Right lobe of liver (tissue), 4 donors: ENCODE results near the gene C11orf52.

Experiments
- CTCF ChIP-seq, 4 donors: fragments of 200-600 bp in 3 of 4; fragments of 450-650 bp in 1 of 4; IDR thresholded peaks; one replicate each; pipeline versions ENCODE4 v1.5.1 to v1.8.0; 2016 to 2022; ENCODE audit warnings: antibody characterized with exemption in 4 of 4, mild to moderate bottlenecking in 2 of 4
- POLR2A ChIP-seq: fragments of 450-650 bp; IDR thresholded peaks from one replicate; pipeline ENCODE4 v1.6.1; 2017; ENCODE audit warnings: antibody characterized with exemption, mild to moderate bottlenecking
- donor health status: DM: no; HTN: no; CAD: no.
- donor health status: DM: no; HTN: no; CAD: no.
- donor health status: DM: no; HTN: yes; CAD: no.

DNA sequence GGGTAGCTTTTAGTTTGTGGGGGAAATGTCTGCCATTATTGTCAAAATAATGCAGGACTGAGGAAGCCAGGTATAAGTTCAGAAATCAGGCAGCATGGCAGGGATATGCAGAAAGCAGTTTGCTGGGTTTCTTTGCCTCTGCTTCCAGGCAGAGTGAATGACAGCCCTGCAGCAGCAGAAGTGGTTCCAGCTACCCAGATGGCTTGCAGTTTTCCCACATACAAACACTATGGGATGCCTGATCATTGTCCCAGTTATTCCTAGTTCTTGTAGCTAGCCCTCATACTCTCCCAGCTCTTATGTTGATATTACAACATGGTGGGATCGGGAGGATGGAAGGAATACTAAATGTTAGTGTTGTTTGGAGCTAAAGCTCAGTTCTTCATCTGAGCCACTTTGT is 15.6 kb downstream of the C11orf52 start:
- TF ChIP-seq POLR2A: no peak
- TF ChIP-seq CTCF (IDR thresholded peaks at IDR 0.05): no peak
